H1 (cell line): ENCODE data around the gene ALDH3A1. TPM values are rescaled to one million over a fixed set of nuclear protein-coding genes. Genes with fewer than 3 reads are reported as not detected.

Experiments used
- CTCF ChIA-PET: fragments of 300-600 bp; sonication (Branson Sonifier 250); formaldehyde crosslinking; loops from one replicate; lab custom pipeline; 2021; ENCODE audit not compliant: partially characterized antibody; lab: Charles Lee
- POLR2A ChIA-PET: fragments of 300-600 bp; sonication (Branson Sonifier 250); formaldehyde crosslinking; loops from one replicate; lab custom pipeline; 2021; ENCODE audit warnings: inconsistent platforms; ENCODE audit not compliant: partially characterized antibody; lab: Charles Lee
- DNase-seq, 2 experiments: peaks; one replicate each; pipeline versions ENCODE4 v3.0.0 to v3.0.0-alpha.2; 2010 to 2022; ENCODE audit warnings: low spot score in 2 of 2, low read depth in 1 of 2, mixed read lengths in 1 of 2
- FAIRE-seq: peaks from 2 replicates; lab custom pipeline; 2011; peaks lifted over from hg19 to GRCh38; lab: Jason Lieb, UNC
- H2AFZ ChIP-seq: 2 replicates; pipeline ENCODE4 v1.8.1; 2012; ENCODE audit warnings: low read length, inconsistent platforms
- H2AK5ac ChIP-seq: 2 replicates; pipeline ENCODE4 v1.6.1; 2013; ENCODE audit warnings: low read depth, low read length
- H2BK120ac ChIP-seq: replicated peaks from 2 replicates; pipeline ENCODE3; 2013; ENCODE audit warnings: low read depth, low read length, inconsistent platforms
- H2BK12ac ChIP-seq: 2 replicates; pipeline ENCODE4 v1.6.1; 2013; ENCODE audit warnings: low read depth, low read length
- H2BK15ac ChIP-seq: 2 replicates; pipeline ENCODE4 v1.6.1; 2013; ENCODE audit warnings: low read length
- H2BK20ac ChIP-seq: 2 replicates; pipeline ENCODE4 v1.6.1; 2013; ENCODE audit warnings: low read length
- H2BK5ac ChIP-seq: 2 replicates; pipeline ENCODE4 v1.6.1; 2013; ENCODE audit warnings: low read depth, low read length
- H3K14ac ChIP-seq: 2 replicates; pipeline ENCODE4 v1.6.1; 2013; ENCODE audit warnings: inconsistent platforms; ENCODE audit not compliant: insufficient read length
- H3K18ac ChIP-seq: 2 replicates; pipeline ENCODE4 v1.6.1; 2013; ENCODE audit warnings: low read length; ENCODE audit errors: extremely low read depth
- H3K23ac ChIP-seq: 2 replicates; pipeline ENCODE4 v1.6.1; 2013; ENCODE audit warnings: inconsistent platforms; ENCODE audit not compliant: insufficient read length
- H3K23me2 ChIP-seq: 2 replicates; pipeline ENCODE4 v1.6.1; 2013; ENCODE audit warnings: low read depth, low read length
- H3K27ac ChIP-seq: 2 replicates; pipeline ENCODE4 v1.6.1; 2011; ENCODE audit warnings: low read depth, low read length, inconsistent platforms
- H3K27me3 ChIP-seq, 4 experiments: replicated peaks in 1 of 4; 1 replicate in 1 of 4; 2 replicates in 3 of 4; pipeline versions ENCODE4 v1.6.1 to v1.8.1; 2011 to 2013; ENCODE audit warnings: low read length in 3 of 4, mild to moderate bottlenecking in 3 of 4, inconsistent platforms in 2 of 4, mixed read lengths in 2 of 4, moderate library complexity in 1 of 4; ENCODE audit not compliant: control insufficient read depth in 3 of 4, insufficient read depth in 3 of 4; ENCODE audit errors: extremely low read depth in 1 of 4
- H3K36me3 ChIP-seq, 4 experiments: 2 replicates each; pipeline versions ENCODE4 v1.6.1 to v1.8.1; 2011 to 2013; ENCODE audit warnings: mild to moderate bottlenecking in 4 of 4, low read length in 3 of 4, moderate library complexity in 2 of 4, control low read depth in 1 of 4, inconsistent platforms in 1 of 4; ENCODE audit not compliant: insufficient read depth in 4 of 4, control insufficient read depth in 2 of 4
- H3K4ac ChIP-seq: replicated peaks from 2 replicates; pipeline ENCODE3; 2013; ENCODE audit warnings: low read length, low read depth, mixed read lengths, inconsistent platforms; ENCODE audit not compliant: insufficient read length
- H3K4me1 ChIP-seq, 4 experiments: replicated peaks in 1 of 4; 1 replicate in 1 of 4; 2 replicates in 3 of 4; pipeline versions ENCODE4 v1.6.1 to v1.8.1; 2011 to 2013; ENCODE audit warnings: low read length in 3 of 4, inconsistent platforms in 2 of 4, mixed read lengths in 1 of 4; ENCODE audit not compliant: insufficient read depth in 4 of 4, control insufficient read depth in 3 of 4
- H3K4me2 ChIP-seq, 2 experiments: 2 replicates each; pipeline versions ENCODE4 v1.6.1 to v1.8.1; 2011 to 2013; ENCODE audit warnings: low read depth in 2 of 2, low read length in 2 of 2, control low read depth in 1 of 2, inconsistent platforms in 1 of 2, mild to moderate bottlenecking in 1 of 2; ENCODE audit not compliant: insufficient read depth in 1 of 2
- H3K4me3 ChIP-seq, 4 experiments: fragments of 200-600, 300-600 bp in 1 of 4; sonication (generic), shearing (Covaris generic), sonication (Bioruptor Twin) in 1 of 4; 2 replicates each; pipeline versions ENCODE4 v1.5.1 to v1.8.1; 2011 to 2016; ENCODE audit warnings: low read length in 4 of 4, low read depth in 3 of 4, control low read depth in 2 of 4, inconsistent platforms in 2 of 4, mild to moderate bottlenecking in 2 of 4, mixed read lengths in 1 of 4, moderate library complexity in 1 of 4; ENCODE audit not compliant: insufficient read depth in 2 of 4; ENCODE audit errors: extremely low read depth in 1 of 4
- H3K56ac ChIP-seq: replicated peaks from 2 replicates; pipeline ENCODE3; 2013; ENCODE audit warnings: low read depth, mild to moderate bottlenecking, mixed read lengths, low read length, inconsistent platforms; ENCODE audit not compliant: insufficient read length
- H3K79me1 ChIP-seq: 2 replicates; pipeline ENCODE4 v1.6.1; 2013; ENCODE audit warnings: low read depth, low read length, control low read depth
- H3K79me2 ChIP-seq, 2 experiments: 2 replicates each; pipeline versions ENCODE4 v1.6.1 to v1.8.1; 2012 to 2013; ENCODE audit warnings: low read length in 2 of 2, mild to moderate bottlenecking in 2 of 2, inconsistent platforms in 1 of 2; ENCODE audit not compliant: insufficient read depth in 2 of 2, control insufficient read depth in 1 of 2
- H3K9ac ChIP-seq, 4 experiments: replicated peaks in 1 of 4; 1 replicate in 1 of 4; 2 replicates in 3 of 4; pipeline versions ENCODE4 v1.6.1 to v1.8.1; 2011 to 2013; ENCODE audit warnings: low read depth in 3 of 4, low read length in 3 of 4, control low read depth in 2 of 4, mild to moderate bottlenecking in 2 of 4, moderate library complexity in 2 of 4, inconsistent platforms in 1 of 4; ENCODE audit errors: extremely low read depth in 1 of 4
- H3K9me3 ChIP-seq, 2 experiments: 2 replicates each; pipeline versions ENCODE4 v1.6.1 to v1.8.1; 2012 to 2013; ENCODE audit warnings: mild to moderate bottlenecking in 2 of 2, moderate library complexity in 2 of 2, control low read depth in 1 of 2, inconsistent platforms in 1 of 2, low read depth in 1 of 2, low read length in 1 of 2, mixed read lengths in 1 of 2; ENCODE audit not compliant: insufficient read depth in 2 of 2
- H4K20me1 ChIP-seq, 2 experiments: replicated peaks in 1 of 2; 2 replicates each; pipeline versions ENCODE3 to v1.8.1; 2011 to 2013; ENCODE audit warnings: inconsistent platforms in 2 of 2, low read length in 2 of 2, mild to moderate bottlenecking in 1 of 2; ENCODE audit not compliant: insufficient read depth in 2 of 2, control insufficient read depth in 1 of 2
- H4K5ac ChIP-seq: 2 replicates; pipeline ENCODE4 v1.6.1; 2013; ENCODE audit warnings: low read length, low read depth, mixed read lengths, inconsistent platforms; ENCODE audit not compliant: insufficient read length
- H4K8ac ChIP-seq: 2 replicates; pipeline ENCODE4 v1.8.0; 2013; ENCODE audit warnings: mild to moderate bottlenecking, moderate library complexity, low read length, inconsistent platforms; ENCODE audit not compliant: insufficient read depth; ENCODE audit errors: extremely low read depth
- H4K91ac ChIP-seq: replicated peaks from 2 replicates; pipeline ENCODE3; 2013; ENCODE audit warnings: low read length, mixed read lengths, inconsistent platforms; ENCODE audit not compliant: insufficient read length
- CBX8 ChIP-seq: fragments of 300-800, 300-1000 bp; sonication (generic); IDR thresholded peaks from 2 replicates; pipeline ENCODE4 v1.7.1; 2016; ENCODE audit warnings: low read depth, low read length, borderline replicate concordance
- EP300 ChIP-seq, 2 experiments: IDR thresholded peaks; 1 replicate in 1 of 2; 2 replicates in 1 of 2; pipeline ENCODE4 v1.6.1; 2011 to 2012; ENCODE audit warnings: low read depth in 2 of 2, low read length in 2 of 2, mild to moderate bottlenecking in 2 of 2, borderline replicate concordance in 1 of 2, inconsistent platforms in 1 of 2, moderate library complexity in 1 of 2
- EZH2 ChIP-seq: fragments of 200-600 bp; sonication (generic); IDR thresholded peaks from 2 replicates; pipeline ENCODE4 v1.7.1; 2012; ENCODE audit warnings: low read depth, mild to moderate bottlenecking, moderate library complexity, low read length, inconsistent platforms; ENCODE audit not compliant: severe bottlenecking
- POU5F1 ChIP-seq: IDR thresholded peaks from 2 replicates; pipeline ENCODE4 v1.6.1; 2011; ENCODE audit warnings: low read depth, mild to moderate bottlenecking, low read length, moderate library complexity
- SAP30 ChIP-seq: fragments of 300-600 bp; sonication (generic); IDR thresholded peaks from 2 replicates; pipeline ENCODE4 v1.7.1; 2012; ENCODE audit warnings: low read length, moderate library complexity, mild to moderate bottlenecking, inconsistent platforms; ENCODE audit not compliant: insufficient read depth, insufficient replicate concordance
- SIX5 ChIP-seq: IDR thresholded peaks from 2 replicates; pipeline ENCODE4 v1.6.1; 2011; ENCODE audit warnings: mild to moderate bottlenecking, low read depth, low read length
- WGBS, 2 experiments: shearing (Covaris generic) in 1 of 2; methylation state at CpG; one replicate each; pipeline versions ENCODE4 v1.1.6 to v1.1.7; 2013 to 2015; ENCODE audit warnings: low lambda C conversion rate in 2 of 2, mixed read lengths in 2 of 2, inconsistent platforms in 1 of 2, low coverage in 1 of 2, missing lambda C conversion rate in 1 of 2; ENCODE audit not compliant: insufficient replicate concordance in 2 of 2, insufficient coverage in 1 of 2, insufficient read length in 1 of 2; ENCODE audit errors: extremely low coverage in 1 of 2, missing lambda C conversion rate in 1 of 2; 5-methylcytosine and 5-hydroxymethylcytosine counted together
- long read RNA-seq, 2 experiments: library from RNA in 1 of 2; library from capped mRNA in 1 of 2; stranded (forward); transcript quantifications; one replicate each; pipeline ENCODE4 v2.0.0, GENCODE V29; 2021; ENCODE audit warnings: inconsistent platforms in 1 of 2
- polyA minus RNA-seq, 3 experiments: library from RNA; depleted of rRNA, polyadenylated mRNA; stranded (reverse); fragments of >200 nt; gene quantifications; 1 replicate in 2 of 3; 2 replicates in 1 of 3; pipeline ENCODE4 v1.2.3, GENCODE V29; 2011
- polyA plus RNA-seq, 7 experiments: library from polyadenylated mRNA; depleted of rRNA in 3 of 7; stranded (reverse) in 5 of 7; unstranded in 2 of 7; fragments of >200 nt in 5 of 7; fragments of 200-250 nt in 2 of 7; gene quantifications; 1 replicate in 5 of 7; 2 replicates in 1 of 7; 4 replicates in 1 of 7; pipeline versions ENCODE4 v1.2.1 to v1.2.3, GENCODE V29; 2011 to 2013; ENCODE audit warnings: missing spikeins in 2 of 7, mixed read lengths in 2 of 7
- total RNA-seq: library from RNA; stranded (reverse); fragmentation: NEBNext Ultra II Directional; extraction: Animal tissue kit (Norgen Biotek cat#: 25700); gene quantifications from 2 replicates; pipeline ENCODE4 v1.2.1, GENCODE V29; 2021

Gene ALDH3A1
- total RNA-seq (0.37 and 0.46 TPM in 2 replicates), polyA plus RNA-seq (2011; rRNA removed) (0.75 and 1.4 TPM in 2 replicates), polyA minus RNA-seq (2011; rRNA and poly(A)+ RNA removed) (0.69 and 0.83 TPM in 2 replicates)
- polyA plus RNA-seq (2011; cell fraction: cytosol; rRNA removed), result 0.43 TPM
- polyA plus RNA-seq (2011; cell fraction: nucleus; rRNA removed), result 1.1 TPM
- polyA plus RNA-seq (2012, experiment 1 of 2), result 0.23 to 0.94 TPM (median 0.48 TPM) in 4 replicates
- 0.30 TPM for polyA plus RNA-seq (2012, experiment 2 of 2)
- polyA plus RNA-seq (2013, experiment 1 of 2), result 0.30 TPM
- polyA plus RNA-seq (2013, experiment 2 of 2), result 0.09 TPM
- polyA minus RNA-seq (2011; cell fraction: cytosol; rRNA and poly(A)+ RNA removed), result not detected
- 1.3 TPM for polyA minus RNA-seq (2011; cell fraction: nucleus; rRNA and poly(A)+ RNA removed)
- long read RNA-seq, experiment 1, partial matches to known transcripts, result 1 of 1 reads
- long read RNA-seq, experiment 1, other reads (novel, unspliced or antisense), result 0 of 1 reads
- long read RNA-seq, experiment 2, partial matches to known transcripts, result 0 of 2 reads
- long read RNA-seq, experiment 2, other reads (novel, unspliced or antisense), result 0 of 2 reads

DNA sequence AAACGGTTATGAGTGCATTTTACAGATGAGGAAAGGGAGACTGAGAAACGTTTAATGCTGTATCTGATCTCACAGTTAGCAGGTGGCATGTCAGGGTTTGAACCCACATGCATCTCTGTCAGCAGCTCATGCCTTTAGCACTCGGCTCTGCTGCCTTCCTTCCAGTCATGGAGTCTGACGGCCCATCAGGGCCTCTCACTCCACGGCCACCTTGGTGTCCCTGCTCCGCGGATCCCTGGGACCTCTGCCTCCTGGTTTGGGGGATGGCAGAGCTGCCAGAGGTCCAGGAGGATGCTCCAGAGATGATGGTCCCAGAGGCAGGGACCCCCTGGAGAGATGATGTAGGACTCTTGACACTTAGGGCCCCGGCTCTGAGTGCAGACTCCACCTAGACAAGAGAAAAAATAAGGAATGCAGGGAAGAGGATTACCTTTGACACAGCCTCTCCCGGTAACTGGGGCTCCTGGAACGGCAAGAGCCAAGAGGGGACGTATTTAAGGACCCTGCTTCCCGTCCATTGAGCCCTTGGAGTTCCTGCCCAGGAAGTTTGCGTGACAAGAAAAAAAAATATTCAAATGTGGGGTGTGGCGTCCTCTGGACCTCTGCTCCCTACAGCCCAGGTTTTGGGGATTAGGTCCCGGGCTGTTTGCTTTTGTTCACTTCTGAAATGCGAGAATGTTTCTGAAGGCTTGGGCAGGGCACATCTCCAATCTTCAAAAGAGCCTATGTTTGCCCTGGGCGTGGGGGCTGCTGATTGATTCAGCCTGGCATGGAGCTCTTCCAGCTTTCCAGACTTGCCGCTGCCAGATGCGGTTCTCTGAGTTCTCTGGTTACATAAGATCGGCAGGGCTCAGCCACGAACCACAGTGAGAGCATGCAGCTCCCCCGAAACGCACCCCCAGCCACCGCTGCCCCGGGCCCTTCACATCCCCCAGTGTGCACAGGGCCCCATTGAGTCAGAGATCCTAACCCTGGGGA lies at the start of gene ALDH3A1:
Gene ALDH3A1, minus strand, starts transcription at position 470 of the 978 bp plus-strand sequence. CDS start 3,169 bp downstream, outside the sequence.
- H3K14ac ChIP-seq, result no peak within 1 kb of the TSS
- no peak within 1 kb of the TSS for H3K18ac ChIP-seq
- peaks cover 0 to 6% (median 1%) of the 10 kb centered on the region in 4 experiments; a peak in 4 of 7 replicates for H3K27me3 ChIP-seq
- CTCF ChIA-PET, result interaction anchor here (0.6 to 2.9 kb wide), 5 partner anchors 10 to 210 kb away, joined by 3 to 12 read pairs (median 3); no protein-coding TSS in a partner anchor
- no peak within 1 kb of the TSS for H3K4ac ChIP-seq
- H2BK20ac ChIP-seq, result no peak within 1 kb of the TSS
- H2BK12ac ChIP-seq, result no peak within 1 kb of the TSS
- no peaks in the 10 kb centered on the region for H3K79me1 ChIP-seq
- no peaks in the 10 kb centered on the region for H3K79me2 ChIP-seq
- H3K4me1 ChIP-seq, result peaks cover 0 to 9% (median 5%) of the 10 kb centered on the region in 4 experiments; a peak in 5 of 7 replicates
- no peak within 1 kb of the TSS for H4K91ac ChIP-seq
- DNase-seq (no peak), FAIRE-seq (no peak)
- H2AFZ ChIP-seq, result peak within 1 kb of the TSS; percentile 5; the same call in 1 of the 2 replicates
- POLR2A ChIA-PET, result no interaction called here
- H3K36me3 ChIP-seq, result no peaks in the 10 kb centered on the region
- H2AK5ac ChIP-seq, result no peak within 1 kb of the TSS
- 87% methylated on average over 24 of the region's 25 CpGs; no CpG with 5 or more reads in 1 of the 2 experiments for WGBS, 2 experiments
- no peak within 1 kb of the TSS for H3K56ac ChIP-seq
- H4K20me1 ChIP-seq, result no peaks in the 10 kb centered on the region
- no peak within 1 kb of the TSS; the same call in 1 of the 2 replicates for H4K8ac ChIP-seq
- no peak within 1 kb of the TSS for H2BK5ac ChIP-seq
- no peak within 1 kb of the TSS for H2BK120ac ChIP-seq
- no peaks in the 10 kb centered on the region for H3K9me3 ChIP-seq
- H4K5ac ChIP-seq, result no peak within 1 kb of the TSS
- H3K23me2 ChIP-seq, result peaks cover 4% of the 10 kb centered on the region; the same call in 1 of the 2 replicates
- H3K23ac ChIP-seq, result no peak within 1 kb of the TSS
- no peak within 1 kb of the TSS for H3K4me3 ChIP-seq
- H3K27ac ChIP-seq, result no peak within 1 kb of the TSS
- no peak within 1 kb of the TSS for H2BK15ac ChIP-seq
- no peak within 1 kb of the TSS for H3K9ac ChIP-seq
- H3K4me2 ChIP-seq, result no peak within 1 kb of the TSS
- no peak for TF ChIP-seq CBX8
- TF ChIP-seq SIX5, result no peak
- TF ChIP-seq EZH2, result no peak
- TF ChIP-seq SAP30, result no peak
- TF ChIP-seq EP300 (IDR thresholded peaks at IDR 0.05; ENCODE audit: borderline replicate concordance in 1 of 2, low read depth in 2 of 2, low read length in 2 of 2), result no peak
- TF ChIP-seq POU5F1, result no peak
